BJ (cell line): ENCODE results near the gene GIMAP7. TPM values are rescaled to one million over a fixed set of nuclear protein-coding genes. Genes with fewer than 3 reads are reported as not detected.

ENCODE experiments used
- CTCF ChIA-PET: fragments of 350-600 bp; formaldehyde crosslinking; extraction: SDS; loops from one replicate; lab custom pipeline; 2021; ENCODE audit warnings: antibody characterized with exemption, inconsistent platforms; lab: Yijun Ruan, JAX
- POLR2A ChIA-PET: fragments of 300-600 bp; sonication (Branson Sonifier 250); formaldehyde crosslinking; extraction: SDS; loops from one replicate; lab custom pipeline; 2021; ENCODE audit warnings: antibody characterized with exemption; lab: Charles Lee
- DNase-seq: peaks from one replicate; pipeline ENCODE4 v3.0.0-alpha.2; 2011; ENCODE audit warnings: low read depth
- H3K27me3 ChIP-seq: 2 replicates; pipeline ENCODE4 v1.6.0; 2011; ENCODE audit warnings: low read length; ENCODE audit not compliant: control insufficient read depth, insufficient read depth
- H3K36me3 ChIP-seq: 2 replicates; pipeline ENCODE4 v1.5.1; 2011; ENCODE audit warnings: low read length; ENCODE audit not compliant: control insufficient read depth, insufficient read depth
- H3K4me3 ChIP-seq: 2 replicates; pipeline ENCODE4 v1.5.1; 2011; ENCODE audit warnings: low read depth, mild to moderate bottlenecking, control low read depth, low read length
- CTCF ChIP-seq: IDR thresholded peaks from 2 replicates; pipeline ENCODE4 v1.5.1; 2011; ENCODE audit warnings: low read depth, mild to moderate bottlenecking, control low read depth, inconsistent platforms, low read length, moderate library complexity; ENCODE audit not compliant: insufficient read depth
- polyA plus RNA-seq: library from polyadenylated mRNA; depleted of rRNA; stranded (reverse); fragments of >200 nt; gene quantifications from 2 replicates; pipeline ENCODE4 v1.2.3, GENCODE V29; 2011

Gene GIMAP7
- polyA plus RNA-seq, 1 experiment = not detected

DNA sequence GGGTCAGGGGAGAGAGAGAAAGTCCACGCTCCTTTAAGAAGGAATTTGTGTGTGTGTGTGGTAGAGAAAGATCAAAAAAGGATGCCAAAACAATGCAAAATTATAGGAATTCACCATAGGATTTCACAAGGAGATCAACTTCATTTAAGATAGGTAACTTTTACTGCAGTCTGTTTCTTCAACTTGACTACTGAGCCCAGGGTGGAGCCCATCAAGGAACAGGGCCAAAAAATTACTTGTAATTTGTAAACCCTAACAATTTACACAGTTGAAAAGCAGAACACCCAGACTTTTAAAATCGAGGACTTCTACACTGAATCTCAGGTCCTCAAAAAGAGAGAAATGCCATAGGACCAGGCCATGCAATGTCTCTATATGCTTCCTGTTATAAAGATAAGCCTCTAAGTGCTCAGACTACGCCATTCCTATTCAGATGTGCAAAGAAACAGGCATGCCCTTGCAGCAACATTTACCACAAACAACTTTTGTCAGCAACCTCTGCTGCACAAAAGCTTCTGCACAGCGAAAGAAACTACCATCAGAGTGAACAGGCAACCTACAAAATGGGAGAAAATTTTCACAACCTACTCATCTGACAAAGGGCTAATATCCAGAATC lies 42.0 kb downstream of the GIMAP7 start:
- ChIA-PET CTCF (no interaction called here), POLR2A (no interaction called here)
- no peak for TF ChIP-seq CTCF
- no peak for DNase-seq
- H3K36me3 ChIP-seq = no peaks in the 10 kb centered on the region
- H3K27me3 ChIP-seq = no peaks in the 10 kb centered on the region
- H3K4me3 ChIP-seq = no peak overlapping the region

DNA sequence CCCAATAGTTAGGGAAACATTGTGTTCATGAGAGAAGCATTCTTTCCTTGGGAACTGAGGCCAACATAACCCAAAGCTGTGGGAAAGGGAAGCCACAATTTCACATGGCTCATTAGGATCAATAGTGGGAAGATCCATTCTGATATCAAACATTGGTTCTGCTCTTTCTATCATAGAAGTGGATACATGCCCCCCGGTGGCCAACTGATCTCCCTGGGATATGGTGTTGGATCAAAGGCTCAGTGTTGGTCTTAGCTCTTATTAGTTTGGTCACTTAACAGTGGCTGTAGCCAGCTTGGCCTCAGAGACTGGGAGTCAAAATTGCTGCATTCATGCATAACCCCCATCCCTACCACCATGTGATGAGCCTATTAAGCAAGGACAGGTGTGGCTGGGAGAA lies 45.8 kb downstream of the GIMAP7 start:
- DNase-seq = no peak
- Histone ChIP-seq H3K27me3 (no peaks in the 10 kb centered on the region), H3K4me3 (no peak overlapping the region), H3K36me3 (no peaks in the 10 kb centered on the region)
- ChIA-PET CTCF (interaction anchor here (1.0 kb wide), 1 partner anchor 24 kb away, joined by 3 read pairs; no protein-coding TSS in a partner anchor), POLR2A (no interaction called here)
- no peak for TF ChIP-seq CTCF

DNA sequence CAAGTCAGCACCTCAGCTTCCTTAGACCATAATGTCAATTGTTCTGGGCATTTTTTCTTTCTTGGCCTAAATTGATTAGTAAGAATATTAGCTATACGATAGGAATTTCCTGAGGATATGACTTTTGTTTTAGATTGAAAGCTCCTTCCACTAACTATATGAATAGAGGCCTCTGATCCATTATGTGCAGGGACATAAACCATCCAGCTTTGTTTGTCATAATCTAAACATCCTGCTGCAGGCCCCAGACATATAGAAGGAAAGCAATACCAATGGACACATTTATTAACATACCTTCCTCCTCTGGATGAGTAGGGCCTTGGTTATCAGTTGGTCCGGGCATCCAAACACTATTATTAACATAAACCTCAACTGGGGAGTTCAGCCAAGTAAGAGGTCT lies 48.2 kb downstream of the GIMAP7 start:
- ChIA-PET CTCF (no interaction called here), POLR2A (no interaction called here)
- Histone ChIP-seq H3K27me3 (no peaks in the 10 kb centered on the region), H3K36me3 (no peaks in the 10 kb centered on the region), H3K4me3 (no peak overlapping the region)
- TF ChIP-seq CTCF = no peak
- no peak for DNase-seq

- no peaks in the 10 kb centered on the region for H3K27me3 ChIP-seq
- no peaks in the 10 kb centered on the region for H3K36me3 ChIP-seq
- no peak for DNase-seq
- no peak for TF ChIP-seq CTCF
- H3K4me3 ChIP-seq = no peak overlapping the region
- POLR2A ChIA-PET = no interaction called here
- CTCF ChIA-PET = no interaction called here
Measured at GRCh38 chr7:150564006-150564405, 49.3 kb downstream of the GIMAP7 start.

GRCh38 chr7:150564566-150564965 lies 49.9 kb downstream of the GIMAP7 start:
- H3K4me3 ChIP-seq = no peak overlapping the region
- TF ChIP-seq CTCF = no peak
- DNase-seq = no peak
- no peaks in the 10 kb centered on the region for H3K36me3 ChIP-seq
- ChIA-PET CTCF (no interaction called here), POLR2A (no interaction called here)
- H3K27me3 ChIP-seq = no peaks in the 10 kb centered on the region
